NCI-H2196 (cell line): ENCODE measurements around the gene SSBP4.
A peak's percentile ranks its signal among the peaks of the same experiment; 100 is the strongest.
"Not testable (repeated sequence)": the region's sequence is repeated elsewhere in the genome, so short reads cannot be mapped to it uniquely, and the experiment has no call there.

Experiments
- DNase-seq: peaks from one replicate; lab custom pipeline; 2025; ENCODE audit not compliant: unreplicated experiment; lab: John Stamatoyannopoulos, UW

Gene SSBP4

DNA sequence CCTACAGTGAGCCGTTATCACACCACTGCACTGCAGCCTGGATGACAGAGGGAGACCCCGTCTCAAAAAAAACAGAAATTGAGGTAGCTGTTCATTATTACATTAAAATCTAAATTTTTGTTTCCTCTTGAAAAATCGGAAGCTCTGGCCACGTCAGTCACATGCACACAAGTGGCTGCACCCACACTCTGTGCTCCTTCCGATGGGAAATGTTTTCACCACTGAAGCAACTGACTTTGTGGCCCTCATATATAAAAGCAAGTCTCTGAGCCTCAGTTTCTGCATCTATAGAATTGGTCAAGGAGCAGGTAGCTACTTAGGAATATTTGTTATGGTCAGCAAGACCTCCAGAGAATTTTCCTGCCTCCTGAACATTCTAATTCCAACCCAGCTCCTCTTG, 26.3 kb upstream of the SSBP4 start:
- DNase-seq: no peak

GRCh38 chr19:18393836-18394235, 25.4 kb upstream of the SSBP4 start:
- no peak for DNase-seq

GRCh38 chr19:18396471-18397241, 22.5 kb upstream of the SSBP4 start:
- no peak for DNase-seq

GRCh38 chr19:18397242-18398202, 21.7 kb upstream of the SSBP4 start, which contains the start of gene LRRC25:
Gene LRRC25 (minus strand): TSS chr19:18397622. CDS start chr19:18396963, 659 bp downstream.
- no peak for DNase-seq

- no peak for DNase-seq
Observed at GRCh38 chr19:18399008-18399407, 20.2 kb upstream of the SSBP4 start.

GRCh38 chr19:18401580-18402112, 17.6 kb upstream of the SSBP4 start:
- peak; percentile 34 for DNase-seq

GRCh38 chr19:18402455-18403248, 16.5 kb upstream of the SSBP4 start:
- DNase-seq: not testable (repeated sequence)

- not testable (repeated sequence) for DNase-seq
Observed at GRCh38 chr19:18405754-18406153, 13.4 kb upstream of the SSBP4 start.

DNA sequence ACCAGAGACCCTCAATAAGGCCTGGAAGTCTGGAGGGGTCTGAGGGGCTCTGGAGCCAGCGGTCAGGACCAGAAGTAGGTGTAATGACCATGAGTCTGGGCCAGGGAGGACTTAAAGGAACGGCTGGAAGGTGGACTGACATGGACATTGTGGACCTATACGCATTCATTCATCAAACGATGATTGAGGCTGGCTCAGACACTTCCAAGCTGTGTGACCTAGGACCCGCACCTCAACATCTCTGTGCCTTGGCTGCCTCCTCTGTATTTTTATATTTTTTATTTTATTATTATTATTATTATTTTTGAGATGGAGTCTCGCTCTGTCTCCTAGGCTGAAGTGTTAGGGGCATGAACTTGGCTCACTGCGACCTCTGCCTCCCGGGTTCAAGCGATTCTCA, 12.4 kb upstream of the SSBP4 start:
- DNase-seq: no peak

GRCh38 chr19:18408053-18408476, 11.1 kb upstream of the SSBP4 start:
- DNase-seq: peak; percentile 35

DNA sequence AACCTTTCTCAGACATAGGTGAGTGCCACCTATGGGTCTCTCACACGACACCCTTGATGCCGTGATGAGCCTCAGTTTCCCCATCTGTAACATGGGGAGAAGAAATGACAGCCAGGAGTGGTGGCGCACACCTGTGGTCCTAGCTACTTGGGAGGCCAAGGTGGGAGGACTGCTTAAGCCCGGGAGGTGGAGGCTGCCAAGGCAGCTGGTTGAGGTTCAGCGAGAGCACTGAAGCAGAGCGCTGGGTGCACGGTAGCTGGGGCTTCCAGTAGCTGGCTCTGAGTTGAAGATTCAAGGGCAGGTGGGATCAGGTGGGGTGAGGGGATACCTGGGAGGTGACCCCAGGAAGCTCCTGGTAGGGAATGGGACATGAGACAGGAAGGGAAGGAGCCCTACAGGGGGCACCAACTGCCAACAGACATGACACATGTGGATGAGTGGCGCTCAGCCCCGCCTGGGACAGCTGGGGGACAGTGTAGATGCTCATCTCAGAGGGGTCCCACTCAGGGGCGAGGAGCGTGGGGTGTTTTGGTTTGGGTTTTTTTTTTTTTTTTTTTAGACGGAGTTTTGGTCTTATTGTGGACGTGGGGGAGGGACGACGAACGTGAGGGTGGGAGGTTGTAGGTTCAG, 6.5 kb upstream of the SSBP4 start:
- no peak for DNase-seq

DNA sequence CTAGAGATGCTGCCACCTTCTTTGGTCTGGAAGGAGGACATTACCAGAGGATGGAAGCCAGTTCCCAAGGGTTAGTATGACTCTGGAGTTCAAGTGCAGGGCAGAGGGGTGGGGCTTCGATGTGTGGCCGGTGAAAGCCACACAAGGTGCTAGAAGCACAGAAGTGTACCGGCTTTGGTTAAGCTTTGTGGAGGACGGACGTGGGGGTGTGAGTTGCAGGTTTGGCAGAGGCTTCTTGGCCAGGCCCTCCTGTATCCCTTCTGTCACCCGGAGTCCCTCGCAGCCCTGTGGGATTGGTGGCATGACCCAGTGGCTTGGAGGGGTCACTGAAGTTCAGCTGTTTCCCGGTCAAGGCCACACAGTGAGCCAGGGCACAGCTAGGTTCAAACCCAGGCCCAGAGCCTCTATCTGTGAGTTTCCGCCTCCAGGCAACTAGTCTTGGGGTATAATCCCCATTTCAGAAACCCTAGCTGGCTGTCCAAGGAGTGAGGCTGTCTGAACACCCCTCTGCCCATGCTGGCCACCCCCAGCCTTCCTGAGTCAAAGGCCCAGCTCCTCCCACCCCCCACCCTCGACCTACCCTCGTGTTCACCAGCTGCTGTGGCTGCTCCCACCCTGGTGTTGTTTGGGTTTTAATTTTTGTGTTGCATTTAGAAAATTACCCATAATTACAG, 4.6 kb upstream of the SSBP4 start:
- DNase-seq: no peak

DNA sequence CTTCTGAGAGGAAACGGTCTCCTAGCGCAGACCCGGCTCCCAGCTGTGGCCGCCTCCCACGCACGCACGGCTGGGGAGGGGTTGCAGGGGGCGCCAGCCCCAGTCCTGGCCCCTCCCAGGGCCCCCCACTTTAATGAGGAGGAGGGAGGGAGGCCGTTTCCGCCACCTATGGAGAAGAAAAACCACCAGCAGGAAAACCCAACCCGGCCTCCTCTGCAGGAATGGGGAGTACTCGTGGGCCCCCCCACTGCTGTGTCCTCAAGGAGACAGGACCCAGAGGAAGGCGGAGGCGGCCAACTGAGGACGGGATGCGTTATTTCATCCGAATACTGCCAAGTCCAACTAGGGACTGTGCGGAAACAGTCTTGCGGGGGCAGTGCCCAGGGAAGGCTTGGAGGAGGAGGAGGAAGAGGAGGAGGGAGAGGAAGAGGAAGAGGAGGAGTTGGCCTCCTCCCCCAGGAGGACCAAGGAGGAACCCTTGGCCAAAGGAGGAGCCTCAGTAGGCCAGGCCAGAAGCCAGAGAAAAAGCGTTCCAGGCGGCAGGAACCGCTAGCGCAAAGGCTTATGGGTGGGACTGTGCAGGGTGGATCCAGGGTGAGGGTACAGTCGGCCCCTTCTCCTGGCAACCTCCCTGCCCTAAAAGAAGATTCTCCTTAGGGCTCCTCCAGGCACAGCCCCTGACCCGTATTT, 3.9 kb upstream of the SSBP4 start:
- no peak for DNase-seq

- peak; percentile 88 for DNase-seq
Observed at GRCh38 chr19:18416778-18417249, 2.4 kb upstream of the SSBP4 start.

GRCh38 chr19:18417250-18418028, 1.8 kb upstream of the SSBP4 start:
- peak; percentile 82 for DNase-seq

- DNase-seq: no peak
Observed at GRCh38 chr19:18418029-18418482, 1.1 kb upstream of the SSBP4 start.

GRCh38 chr19:18418483-18419194, 559 bp upstream of the SSBP4 start:
- DNase-seq: no peak
